Activated naive CD8-positive, alpha-beta T cell treated with anti-CD3 and anti-CD28 coated beads, Interleukin-2, amount 10 ng/mL, durations not matched to agents 7 days and 5 days (primary cell): ENCODE results near the gene SPATS2. TPM values are rescaled to one million over a fixed set of nuclear protein-coding genes. Genes with fewer than 3 reads are reported as not detected.

Source experiments
- ATAC-seq: fragments of 150-1000 bp; cut with Tn5 transposase; one replicate; pipeline ENCODE4 v1.10.0; 2021; ENCODE audit warnings: low read depth, moderate library complexity
- POLR2A ChIA-PET: fragments of 350-600 bp; sonication (Branson Sonifier 250); formaldehyde crosslinking; loops from one replicate; lab custom pipeline; 2021; ENCODE audit warnings: antibody characterized with exemption; lab: Charles Lee
- DNase-seq: peaks from one replicate; pipeline ENCODE4 v3.0.0; 2021
- H3K27ac Mint-ChIP-seq: one replicate; pipeline ENCODE4 v1.8.0; 2022; ENCODE audit warnings: mild to moderate bottlenecking, mixed read lengths
- H3K27me3 Mint-ChIP-seq: one replicate; pipeline ENCODE4 v1.8.0; 2022; ENCODE audit warnings: mild to moderate bottlenecking, moderate library complexity, mixed read lengths
- H3K36me3 Mint-ChIP-seq: one replicate; pipeline ENCODE4 v1.8.0; 2021; ENCODE audit warnings: mild to moderate bottlenecking, mixed read lengths
- H3K4me1 Mint-ChIP-seq: one replicate; pipeline ENCODE4 v1.8.0; 2021; ENCODE audit warnings: mixed read lengths
- H3K4me3 Mint-ChIP-seq: one replicate; pipeline ENCODE4 v1.8.0; 2022; ENCODE audit warnings: mild to moderate bottlenecking, moderate library complexity, mixed read lengths
- H3K9me3 Mint-ChIP-seq: one replicate; pipeline ENCODE4 v1.8.0; 2021; ENCODE audit warnings: mixed read lengths
- total RNA-seq, 2 experiments: library from RNA; stranded (reverse); gene quantifications; one replicate each; pipeline ENCODE4 v1.2.3, GENCODE V29; 2021

SPATS2 gene
- total RNA-seq, 2 experiments from 2014 or later, result 12.1 to 13.3 TPM

DNA sequence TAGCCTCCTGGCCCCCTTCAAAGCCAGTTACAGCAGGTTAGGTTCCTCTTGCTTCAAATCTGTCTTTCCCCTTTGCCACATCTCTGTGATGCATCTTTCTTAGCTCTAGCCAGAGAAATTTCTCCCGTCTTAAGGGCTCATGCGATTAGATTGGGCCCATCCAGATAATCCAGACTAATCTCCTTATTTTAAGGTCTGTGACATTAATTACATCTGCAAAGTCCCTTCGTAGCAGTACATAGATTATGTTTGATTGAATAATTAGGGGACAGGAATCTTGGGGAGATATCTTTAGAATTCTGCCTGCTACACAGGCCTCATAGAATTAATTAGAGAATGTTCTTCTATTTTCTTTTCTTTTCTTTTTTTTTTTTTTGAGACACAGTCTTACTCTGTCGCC is 79.3 kb downstream of the SPATS2 start:
- peaks cover 9% of the 10 kb centered on the region for H3K36me3 Mint-ChIP-seq
- DNase-seq (no peak), ATAC-seq (no peak)
- POLR2A ChIA-PET, result no interaction called here
- no peak overlapping the region for H3K4me3 Mint-ChIP-seq
- H3K9me3 Mint-ChIP-seq, result no peaks in the 10 kb centered on the region
- no peak overlapping the region for H3K27ac Mint-ChIP-seq
- no peaks in the 10 kb centered on the region for H3K27me3 Mint-ChIP-seq
- H3K4me1 Mint-ChIP-seq, result peaks cover 3% of the 10 kb centered on the region

DNA sequence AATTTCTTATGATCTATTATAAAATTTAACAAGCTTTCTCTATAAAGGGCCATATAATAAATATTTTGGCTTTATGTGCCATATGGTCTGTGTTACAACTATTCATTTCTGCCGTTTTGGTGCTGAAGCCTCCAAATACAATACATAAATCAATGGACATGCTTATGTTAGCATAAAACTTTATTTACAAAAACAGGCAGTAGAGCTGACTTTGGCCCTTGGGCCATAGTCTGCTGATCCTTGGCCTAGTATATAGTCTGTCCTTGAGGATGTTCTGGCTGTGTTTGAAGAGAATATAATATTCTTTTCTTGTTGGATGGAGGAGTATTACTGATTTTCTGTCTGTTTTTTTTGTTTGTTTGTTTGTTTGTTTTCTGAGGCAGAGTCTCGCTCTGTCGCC is 81.6 kb downstream of the SPATS2 start:
- no peaks in the 10 kb centered on the region for H3K27me3 Mint-ChIP-seq
- H3K9me3 Mint-ChIP-seq, result no peaks in the 10 kb centered on the region
- no peak for DNase-seq
- H3K4me3 Mint-ChIP-seq, result no peak overlapping the region
- ATAC-seq, result no peak
- H3K27ac Mint-ChIP-seq, result no peak overlapping the region
- H3K36me3 Mint-ChIP-seq, result peaks cover 12% of the 10 kb centered on the region
- POLR2A ChIA-PET, result no interaction called here
- peaks cover 10% of the 10 kb centered on the region for H3K4me1 Mint-ChIP-seq

DNA sequence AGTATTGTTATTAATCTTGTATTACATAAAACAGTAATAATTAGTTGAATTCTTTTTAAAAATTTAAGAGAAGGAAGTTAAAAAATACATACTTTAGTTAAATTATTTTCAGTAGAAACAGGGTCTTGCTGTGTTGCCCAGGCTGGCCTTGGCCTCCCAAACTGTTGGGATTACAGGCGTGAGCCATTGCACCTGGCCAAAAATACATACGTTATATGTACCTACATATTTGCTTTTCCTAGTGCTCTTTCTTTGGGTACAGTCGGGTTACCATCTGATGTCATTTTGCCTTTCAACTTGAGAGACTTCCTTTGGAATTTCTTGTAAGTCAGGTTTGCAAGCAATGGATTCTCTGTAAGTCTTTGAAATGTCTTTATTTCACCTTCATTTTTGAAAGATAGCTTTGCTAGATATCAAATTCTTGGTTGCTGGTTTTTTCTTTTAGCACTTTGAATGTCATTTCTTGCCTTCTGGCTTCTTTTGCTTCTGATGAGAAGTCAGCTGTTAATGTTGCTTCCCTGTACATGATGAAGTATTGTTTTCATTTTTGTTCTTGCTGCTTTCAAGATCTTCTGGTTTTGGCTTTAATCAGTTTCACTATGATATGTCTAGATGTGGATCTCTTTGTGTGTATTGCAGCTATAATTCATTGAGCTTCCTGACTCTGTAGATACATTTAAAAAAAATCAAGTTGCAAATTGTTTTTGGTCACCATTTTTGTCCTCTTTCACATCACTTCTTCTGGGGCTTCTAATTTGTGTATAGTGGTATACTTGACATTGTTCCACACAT is 84.4 kb downstream of the SPATS2 start:
- Mint-ChIP-seq H3K4me3 (peak overlapping the region; percentile 39), H3K4me1 (peaks cover 10% of the 10 kb centered on the region), H3K36me3 (peaks cover 10% of the 10 kb centered on the region), H3K9me3 (no peaks in the 10 kb centered on the region), H3K27me3 (no peaks in the 10 kb centered on the region), H3K27ac (peak overlapping the region; percentile 62)
- DNase-seq, result no peak
- ATAC-seq, result peak; percentile 76
- POLR2A ChIA-PET, result no interaction called here

DNA sequence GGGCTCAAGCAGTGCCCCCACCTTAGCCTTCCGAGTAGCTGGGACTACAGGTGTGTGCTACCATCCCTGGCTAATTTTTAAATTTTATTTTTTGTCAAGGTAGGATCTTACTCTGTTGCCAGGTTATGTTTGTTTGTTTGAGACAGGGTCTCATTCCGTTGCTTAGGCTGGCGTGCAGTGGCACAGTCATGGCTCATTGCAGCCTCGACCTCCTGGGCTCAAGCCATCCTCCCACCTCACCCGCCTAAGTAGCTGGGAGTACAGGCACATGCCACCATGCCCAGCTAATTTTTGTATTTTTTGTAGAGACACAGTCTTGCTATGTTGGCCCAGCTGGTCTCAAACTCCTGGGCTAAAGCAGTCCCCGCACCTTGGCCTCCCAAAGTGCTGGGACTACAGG is 88.2 kb downstream of the SPATS2 start:
- Mint-ChIP-seq H3K27ac (no peak overlapping the region), H3K27me3 (no peaks in the 10 kb centered on the region), H3K4me1 (peaks cover 10% of the 10 kb centered on the region), H3K9me3 (no peaks in the 10 kb centered on the region), H3K36me3 (peaks cover 6% of the 10 kb centered on the region), H3K4me3 (no peak overlapping the region)
- ATAC-seq (no peak), DNase-seq (no peak)
- POLR2A ChIA-PET, result no interaction called here

DNA sequence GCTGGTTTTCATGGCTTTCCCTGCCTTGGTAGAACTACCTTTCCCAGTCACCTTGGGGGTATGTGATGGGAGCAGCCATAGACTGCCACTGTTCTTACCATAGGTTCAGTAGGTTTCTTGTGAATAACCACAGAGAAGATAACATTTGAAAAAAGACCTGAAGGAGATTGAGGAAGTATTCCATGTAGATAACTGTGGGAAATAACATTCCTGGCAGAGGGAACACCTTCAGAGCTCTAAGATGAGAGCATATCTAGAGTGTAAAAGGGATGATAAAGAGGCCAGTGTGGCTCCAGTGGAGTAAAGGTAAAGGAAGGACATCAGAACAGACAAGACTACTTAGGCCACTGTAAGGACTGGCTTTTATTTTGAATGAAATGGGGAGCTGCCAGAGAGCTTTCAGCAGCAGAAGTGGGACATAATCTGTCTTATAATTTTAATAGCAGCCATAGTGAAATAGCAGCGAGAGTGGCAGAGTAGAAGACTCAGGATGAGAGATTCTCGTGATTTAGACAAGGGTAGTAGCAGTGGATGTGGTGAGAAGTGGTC is 88.9 kb downstream of the SPATS2 start:
- no peak overlapping the region for H3K4me3 Mint-ChIP-seq

DNA sequence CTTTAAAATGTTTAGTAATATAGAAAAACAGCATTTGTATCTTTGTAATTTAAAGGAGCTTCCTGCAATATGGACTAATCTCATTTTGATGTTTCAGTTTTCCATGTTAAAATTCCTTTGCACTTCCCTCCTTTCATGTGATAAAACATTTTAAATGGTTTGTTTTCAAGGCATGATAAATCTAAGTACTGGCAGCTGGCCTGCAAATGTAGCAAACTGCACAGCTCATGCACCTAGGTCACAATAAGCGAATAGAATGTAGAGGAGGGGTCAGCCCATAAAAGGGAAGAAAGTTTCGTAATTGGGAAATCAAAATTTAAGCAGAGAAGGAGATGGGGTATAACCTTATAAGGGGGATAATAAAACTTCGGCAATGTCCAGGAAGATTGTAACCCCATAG is 91.6 kb downstream of the SPATS2 start:
- H3K27ac Mint-ChIP-seq, result no peak overlapping the region
- DNase-seq (no peak), ATAC-seq (no peak)
- no peak overlapping the region for H3K4me3 Mint-ChIP-seq
- no peaks in the 10 kb centered on the region for H3K27me3 Mint-ChIP-seq
- POLR2A ChIA-PET, result no interaction called here
- H3K36me3 Mint-ChIP-seq, result peaks cover 4% of the 10 kb centered on the region
- no peaks in the 10 kb centered on the region for H3K4me1 Mint-ChIP-seq
- no peaks in the 10 kb centered on the region for H3K9me3 Mint-ChIP-seq

More for the DNA sequence above, 88.9 kb downstream of the SPATS2 start:
- Mint-ChIP-seq H3K36me3 (peaks cover 7% of the 10 kb centered on the region), H3K4me1 (peaks cover 10% of the 10 kb centered on the region), H3K27ac (no peak overlapping the region), H3K9me3 (no peaks in the 10 kb centered on the region), H3K27me3 (no peaks in the 10 kb centered on the region)
- POLR2A ChIA-PET, result no interaction called here
- DNase-seq (no peak), ATAC-seq (no peak)

DNA sequence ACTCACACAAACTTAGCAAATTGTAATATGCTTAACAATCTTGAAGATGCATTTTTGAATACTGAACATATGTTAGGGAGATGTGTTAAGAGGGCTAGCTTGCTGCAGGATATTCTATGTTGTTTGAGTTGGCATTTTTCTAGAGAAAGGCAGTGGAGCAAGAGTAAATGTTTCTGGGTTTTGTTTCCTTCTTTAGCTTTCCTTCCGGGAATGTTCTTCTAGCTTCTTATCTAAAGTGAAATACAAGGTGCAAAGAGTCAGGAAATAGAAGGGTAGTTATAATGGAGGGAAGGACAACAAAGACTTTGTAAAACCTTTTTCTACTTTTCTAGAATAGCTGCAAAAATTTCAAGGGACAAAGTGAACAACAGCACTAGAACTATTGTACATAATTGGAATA is 94.0 kb downstream of the SPATS2 start:
- Mint-ChIP-seq H3K4me3 (no peak overlapping the region), H3K27me3 (no peaks in the 10 kb centered on the region), H3K36me3 (peaks cover 4% of the 10 kb centered on the region), H3K9me3 (no peaks in the 10 kb centered on the region), H3K27ac (no peak overlapping the region), H3K4me1 (no peaks in the 10 kb centered on the region)
- DNase-seq (no peak), ATAC-seq (no peak)
- POLR2A ChIA-PET, result interaction anchor here (1.2 kb wide), 1 partner anchor 94 kb away, joined by 4 read pairs; the partner anchor contains the start of gene SPATS2

DNA sequence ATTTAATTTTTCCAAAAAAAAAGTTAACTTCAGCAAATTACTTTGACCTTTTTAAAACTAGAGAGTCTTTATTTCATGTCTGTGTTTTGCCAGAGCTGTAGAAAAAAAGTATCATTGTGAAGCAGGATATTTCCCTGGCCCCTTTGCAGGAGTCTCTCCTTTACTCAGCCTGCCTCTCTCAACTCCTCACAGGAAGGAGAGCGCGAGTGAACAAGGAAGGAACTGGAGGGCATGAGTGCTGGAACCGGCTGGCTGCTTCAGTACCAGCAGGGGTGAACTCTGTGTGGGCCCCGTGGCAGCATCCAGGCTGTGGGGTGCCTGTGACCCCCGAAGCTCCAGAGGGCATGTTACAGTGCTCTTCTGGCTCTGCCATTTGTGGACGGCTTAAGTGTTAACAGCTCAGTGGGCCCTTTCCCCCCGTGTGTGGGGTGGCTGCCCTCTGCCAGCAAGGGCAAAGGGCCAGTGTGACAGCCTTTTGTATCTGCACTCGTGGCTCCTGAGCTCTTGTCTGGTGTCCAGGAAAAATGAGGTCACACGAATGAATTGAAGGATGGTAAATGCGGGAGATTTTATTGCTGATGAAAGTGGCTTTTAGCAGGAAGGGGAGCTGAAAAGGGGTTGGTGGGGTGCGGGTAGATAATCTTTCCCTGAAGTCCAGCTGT is 95.0 kb downstream of the SPATS2 start:
- POLR2A ChIA-PET, result no interaction called here
- H3K27me3 Mint-ChIP-seq, result no peaks in the 10 kb centered on the region
- H3K36me3 Mint-ChIP-seq, result peaks cover 4% of the 10 kb centered on the region
- no peaks in the 10 kb centered on the region for H3K4me1 Mint-ChIP-seq
- H3K4me3 Mint-ChIP-seq, result no peak overlapping the region
- no peaks in the 10 kb centered on the region for H3K9me3 Mint-ChIP-seq
- DNase-seq (no peak), ATAC-seq (no peak)
- no peak overlapping the region for H3K27ac Mint-ChIP-seq

DNA sequence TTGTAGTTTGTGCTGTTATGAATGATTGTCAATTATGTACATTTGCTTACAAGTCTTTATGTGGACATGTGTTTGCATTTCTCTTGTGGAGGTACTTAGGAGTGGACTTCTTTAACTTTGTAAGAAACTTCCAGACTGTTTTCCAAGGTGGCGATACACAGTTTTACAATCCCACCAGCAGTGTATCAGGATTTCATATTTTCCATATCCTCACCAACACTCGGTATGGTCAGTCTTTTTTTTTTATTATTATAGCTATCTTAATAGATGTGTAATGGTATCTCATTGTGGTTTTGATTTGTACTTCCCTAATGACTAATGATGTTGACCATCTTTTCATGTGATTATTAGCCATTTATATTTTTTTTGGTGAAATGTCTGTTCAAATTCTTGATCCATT is 97.9 kb downstream of the SPATS2 start:
- peaks cover 4% of the 10 kb centered on the region for H3K36me3 Mint-ChIP-seq
- no peaks in the 10 kb centered on the region for H3K4me1 Mint-ChIP-seq
- H3K27ac Mint-ChIP-seq, result no peak overlapping the region
- ATAC-seq (no peak), DNase-seq (no peak)
- H3K4me3 Mint-ChIP-seq, result no peak overlapping the region
- POLR2A ChIA-PET, result no interaction called here
- no peaks in the 10 kb centered on the region for H3K27me3 Mint-ChIP-seq
- H3K9me3 Mint-ChIP-seq, result no peaks in the 10 kb centered on the region

DNA sequence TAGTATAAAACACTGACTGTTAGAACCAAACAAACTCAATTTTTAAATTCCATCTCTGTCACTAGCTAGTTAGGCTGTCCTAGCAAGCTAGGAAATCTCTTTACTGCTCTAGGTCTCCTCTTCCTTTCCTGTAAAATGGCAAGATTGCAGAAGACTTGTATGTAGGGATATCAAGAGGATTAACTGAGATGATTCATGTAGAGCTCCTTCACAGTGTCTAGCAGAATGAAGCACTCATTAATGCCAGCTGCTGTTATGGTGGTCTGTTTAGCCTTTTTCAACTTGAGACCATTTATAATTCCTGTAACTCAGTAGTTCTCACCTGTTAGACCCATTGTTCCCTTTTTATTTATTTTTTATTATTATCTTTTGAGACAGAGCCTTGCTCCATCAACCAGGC is 103.7 kb downstream of the SPATS2 start:
- no peak for DNase-seq
- H3K9me3 Mint-ChIP-seq, result no peaks in the 10 kb centered on the region
- H3K36me3 Mint-ChIP-seq, result no peaks in the 10 kb centered on the region
- POLR2A ChIA-PET, result no interaction called here
- no peaks in the 10 kb centered on the region for H3K4me1 Mint-ChIP-seq
- no peaks in the 10 kb centered on the region for H3K27me3 Mint-ChIP-seq
- no peak overlapping the region for H3K4me3 Mint-ChIP-seq
- H3K27ac Mint-ChIP-seq, result no peak overlapping the region
- no peak for ATAC-seq

DNA sequence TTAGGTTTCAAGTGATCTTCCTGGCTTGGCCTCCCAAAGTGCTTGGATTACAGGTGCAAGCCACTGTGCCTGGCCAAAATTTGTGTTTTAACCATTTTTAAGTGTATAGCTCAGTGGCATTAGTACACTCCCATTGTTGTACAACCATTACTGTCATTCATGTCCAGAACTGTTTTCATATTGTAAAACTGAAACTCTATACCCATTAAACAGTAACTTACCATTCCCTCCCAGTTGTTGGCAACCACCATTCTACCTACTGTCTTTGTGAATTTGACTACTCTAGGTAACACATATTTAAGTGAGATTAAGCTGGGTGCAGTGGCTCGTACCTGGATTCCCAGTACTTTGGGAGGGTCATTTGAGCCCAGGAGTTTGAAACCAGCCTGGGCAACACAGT is 104.3 kb downstream of the SPATS2 start:
- DNase-seq (no peak), ATAC-seq (no peak)
- Mint-ChIP-seq H3K9me3 (no peaks in the 10 kb centered on the region), H3K4me3 (no peak overlapping the region), H3K27ac (no peak overlapping the region), H3K27me3 (no peaks in the 10 kb centered on the region), H3K36me3 (no peaks in the 10 kb centered on the region), H3K4me1 (no peaks in the 10 kb centered on the region)
- POLR2A ChIA-PET, result no interaction called here

DNA sequence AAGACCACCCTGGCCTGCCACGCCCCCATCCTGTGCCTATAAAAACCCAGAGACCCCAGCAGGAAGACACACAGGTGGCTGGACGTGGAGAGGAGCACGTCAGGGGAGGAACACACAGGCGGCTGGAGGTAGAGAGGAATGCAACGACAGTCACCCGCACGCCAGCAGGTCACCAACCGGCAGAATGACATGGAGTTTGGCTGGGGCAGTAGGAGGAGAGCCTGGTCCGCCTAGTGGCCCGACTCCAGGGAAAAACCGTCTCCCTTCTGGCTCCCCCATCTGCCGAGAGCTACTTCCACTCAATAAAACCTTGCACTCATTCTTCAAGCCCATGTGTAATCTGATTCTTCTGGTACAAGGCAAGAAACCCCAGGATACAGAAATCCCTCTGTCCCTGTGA is 108.8 kb downstream of the SPATS2 start:
- no peaks in the 10 kb centered on the region for H3K9me3 Mint-ChIP-seq
- ATAC-seq, result no peak

DNA sequence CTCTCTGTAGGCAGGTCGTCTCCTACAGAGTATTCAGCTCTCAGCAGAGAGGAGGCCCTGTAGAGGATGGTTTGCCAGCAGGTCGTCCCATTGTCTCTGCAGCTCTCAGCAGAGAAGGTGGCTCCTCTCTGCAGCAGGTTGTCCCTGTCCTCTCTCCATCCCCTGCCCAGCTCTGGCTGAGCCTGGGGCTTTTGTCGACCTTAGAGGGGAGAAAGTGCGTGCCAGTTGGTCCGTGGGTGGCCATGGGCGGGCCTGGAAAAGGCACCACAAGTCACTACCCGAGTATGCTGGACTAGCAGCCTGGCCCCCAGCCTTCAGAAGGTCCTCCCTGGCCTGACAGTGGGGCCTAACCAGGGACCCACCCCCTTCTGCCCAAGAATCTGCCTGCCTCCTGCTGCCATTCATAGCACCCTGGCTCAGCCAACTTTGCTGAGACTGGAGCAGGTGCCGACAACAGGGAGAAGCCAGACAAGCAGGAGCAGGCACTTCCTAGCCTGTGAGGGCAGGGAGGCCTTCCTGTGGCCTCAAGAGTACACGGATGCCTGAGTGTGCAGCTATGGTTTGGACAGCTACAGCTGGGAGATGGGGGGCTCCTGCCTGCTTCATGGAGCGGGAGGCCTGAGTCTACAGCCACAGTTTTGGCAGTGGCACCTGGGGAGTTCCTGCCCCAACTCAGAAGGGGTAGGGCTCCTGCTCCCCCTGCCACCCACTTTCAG is 111.8 kb downstream of the SPATS2 start:
- ATAC-seq (no peak), DNase-seq (no peak)
- no peaks in the 10 kb centered on the region for H3K36me3 Mint-ChIP-seq
- peaks cover 3% of the 10 kb centered on the region for H3K27me3 Mint-ChIP-seq
- no peak overlapping the region for H3K4me3 Mint-ChIP-seq
- POLR2A ChIA-PET, result no interaction called here
- no peak overlapping the region for H3K27ac Mint-ChIP-seq
- H3K9me3 Mint-ChIP-seq, result no peaks in the 10 kb centered on the region
- peaks cover 7% of the 10 kb centered on the region for H3K4me1 Mint-ChIP-seq

More for the DNA sequence above, 108.8 kb downstream of the SPATS2 start:
- POLR2A ChIA-PET, result no interaction called here
- H3K27me3 Mint-ChIP-seq, result no peaks in the 10 kb centered on the region
- H3K4me1 Mint-ChIP-seq, result peaks cover 3% of the 10 kb centered on the region
- no peak overlapping the region for H3K27ac Mint-ChIP-seq
- H3K36me3 Mint-ChIP-seq, result no peaks in the 10 kb centered on the region
- H3K4me3 Mint-ChIP-seq, result no peak overlapping the region
- DNase-seq, result no peak
